Peyer's patch (tissue), 4 donors: ENCODE data around the gene TRAPPC10. TPM values are rescaled to one million over a fixed set of nuclear protein-coding genes. Genes with fewer than 3 reads are reported as not detected.

Source experiments
- DNase-seq, 3 donors: peaks; one replicate each; pipeline ENCODE4 v3.0.0-alpha.2; 2017 to 2019
- H3K27ac ChIP-seq, 4 donors: fragments of 200-600 bp; sonication (generic); one replicate each; pipeline ENCODE4 v1.5.1; 2016 to 2019
- H3K27me3 ChIP-seq, 2 donors: fragments of 200-600 bp; sonication (generic); one replicate each; pipeline ENCODE4 v1.5.1; 2019
- H3K36me3 ChIP-seq, 3 donors: fragments of 200-600 bp; sonication (generic); one replicate each; pipeline ENCODE4 v1.5.1; 2016 to 2019
- H3K4me1 ChIP-seq, 4 donors: fragments of 200-600 bp; sonication (generic); one replicate each; pipeline ENCODE4 v1.5.1; 2016 to 2019
- H3K4me3 ChIP-seq, 4 donors: fragments of 200-600 bp; sonication (generic); 1 replicate in 3 of 4; 2 replicates in 1 of 4; pipeline ENCODE4 v1.5.1; 2016 to 2019; ENCODE audit warnings: mild to moderate bottlenecking in 1 of 4
- H3K9me3 ChIP-seq, 4 donors: fragments of 200-600 bp; sonication (generic); one replicate each; pipeline ENCODE4 v1.5.1; 2016 to 2019; ENCODE audit warnings: mild to moderate bottlenecking in 1 of 4
- POLR2A ChIP-seq, 2 donors: fragments of 450-650 bp; IDR thresholded peaks; one replicate each; pipeline ENCODE4 v1.5.1; 2017; ENCODE audit warnings: antibody characterized with exemption in 2 of 2, mild to moderate bottlenecking in 2 of 2, moderate library complexity in 2 of 2
- total RNA-seq, 4 donors: library from RNA; depleted of rRNA; stranded (reverse); fragments of >200 nt; gene quantifications; one replicate each; pipeline ENCODE4 v1.1.0, GENCODE V29; 2016
- TF ChIP-seq, protein P1 (sequence below), 6 experiments: fragments of 450-650 bp in 4 of 6; fragments of 200-600 bp in 2 of 6; sonication (generic) in 1 of 6; IDR thresholded peaks; one replicate each; pipeline ENCODE4 v1.5.1; 2017 to 2019; ENCODE audit warnings: antibody characterized with exemption in 6 of 6, mild to moderate bottlenecking in 3 of 6, moderate library complexity in 1 of 6

Gene TRAPPC10
- total RNA-seq, 4 donors from 2014 or later: 62.2 to 153 (median 93.0) TPM

DNA sequence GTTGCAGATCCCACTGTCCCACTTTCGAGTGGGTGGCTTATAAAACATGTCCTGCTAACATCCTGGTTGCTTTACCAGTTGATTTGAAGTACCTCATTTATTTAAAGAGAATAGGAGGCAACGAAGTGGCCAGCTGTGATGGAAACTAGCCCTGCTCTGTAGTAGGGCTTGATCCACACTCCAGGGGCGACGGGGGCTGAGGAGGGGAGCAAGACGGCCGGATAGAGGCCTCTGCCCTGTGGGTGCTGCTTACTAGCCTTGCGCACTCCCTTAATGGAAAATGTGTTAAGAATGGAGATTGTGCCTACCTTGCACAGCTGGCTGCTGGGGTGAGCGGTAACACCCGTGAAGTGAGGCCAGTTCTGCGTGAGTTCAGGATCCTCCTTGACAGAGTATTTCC, 54.0 kb downstream of the TRAPPC10 start:
- peaks cover 0 to 81% (median 0%) of the 10 kb centered on the region in 3 donors for H3K36me3 ChIP-seq
- H3K4me3 ChIP-seq: no peak overlapping the region
- no peak for TF ChIP-seq POLR2A (IDR thresholded peaks at IDR 0.05)
- TF ChIP-seq, protein P1, sequence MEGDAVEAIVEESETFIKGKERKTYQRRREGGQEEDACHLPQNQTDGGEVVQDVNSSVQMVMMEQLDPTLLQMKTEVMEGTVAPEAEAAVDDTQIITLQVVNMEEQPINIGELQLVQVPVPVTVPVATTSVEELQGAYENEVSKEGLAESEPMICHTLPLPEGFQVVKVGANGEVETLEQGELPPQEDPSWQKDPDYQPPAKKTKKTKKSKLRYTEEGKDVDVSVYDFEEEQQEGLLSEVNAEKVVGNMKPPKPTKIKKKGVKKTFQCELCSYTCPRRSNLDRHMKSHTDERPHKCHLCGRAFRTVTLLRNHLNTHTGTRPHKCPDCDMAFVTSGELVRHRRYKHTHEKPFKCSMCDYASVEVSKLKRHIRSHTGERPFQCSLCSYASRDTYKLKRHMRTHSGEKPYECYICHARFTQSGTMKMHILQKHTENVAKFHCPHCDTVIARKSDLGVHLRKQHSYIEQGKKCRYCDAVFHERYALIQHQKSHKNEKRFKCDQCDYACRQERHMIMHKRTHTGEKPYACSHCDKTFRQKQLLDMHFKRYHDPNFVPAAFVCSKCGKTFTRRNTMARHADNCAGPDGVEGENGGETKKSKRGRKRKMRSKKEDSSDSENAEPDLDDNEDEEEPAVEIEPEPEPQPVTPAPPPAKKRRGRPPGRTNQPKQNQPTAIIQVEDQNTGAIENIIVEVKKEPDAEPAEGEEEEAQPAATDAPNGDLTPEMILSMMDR (IDR thresholded peaks at IDR 0.05): no peak

DNA sequence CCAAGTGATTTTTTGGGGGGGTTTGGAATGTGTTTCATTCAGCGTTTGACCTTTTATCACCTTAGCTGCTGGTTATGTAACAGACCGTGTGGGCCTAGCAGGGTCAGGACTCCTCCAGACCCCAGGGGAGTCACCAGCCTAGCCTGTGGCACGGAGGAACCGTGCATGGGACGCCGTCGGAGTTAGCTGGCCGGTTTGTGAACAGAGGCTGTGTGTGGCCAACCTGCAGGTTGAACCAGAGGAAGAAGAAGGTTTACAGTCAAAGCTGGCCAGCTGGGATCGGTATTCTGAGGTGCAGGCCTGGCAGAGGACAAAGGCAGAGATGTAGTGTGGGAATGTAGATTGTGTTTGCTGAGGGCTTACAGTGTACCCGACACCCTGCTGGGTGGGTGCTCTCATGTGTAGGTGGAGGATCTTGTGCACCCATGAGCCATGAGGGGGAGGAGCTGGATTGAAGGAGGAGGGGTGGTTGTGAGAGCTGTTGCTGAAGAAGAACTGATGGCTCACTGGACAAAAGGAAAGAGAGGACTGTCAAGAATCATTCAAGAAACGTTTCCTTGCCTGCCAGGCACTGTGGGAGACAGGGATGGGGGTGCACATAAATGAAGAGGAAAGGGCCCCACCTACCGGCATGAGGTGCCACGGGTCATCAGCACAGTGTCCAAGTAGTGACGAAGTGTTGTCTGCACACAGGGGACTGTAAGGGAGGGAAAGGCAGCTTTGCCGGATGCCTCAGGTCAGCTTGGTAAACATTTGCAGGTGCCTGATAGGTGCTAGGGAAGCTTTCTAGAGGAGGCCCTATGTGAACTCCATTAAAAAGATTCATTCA, 55.1 kb downstream of the TRAPPC10 start:
- peaks cover 0 to 5% (median 0%) of the 10 kb centered on the region in 4 donors for H3K4me1 ChIP-seq
- H3K36me3 ChIP-seq: peaks cover 0 to 88% (median 0%) of the 10 kb centered on the region in 3 donors
- H3K27me3 ChIP-seq: no peaks in the 10 kb centered on the region
- no peak overlapping the region for H3K27ac ChIP-seq
- no peak for DNase-seq
- TF ChIP-seq, protein P1 (IDR thresholded peaks at IDR 0.05): no peak
- TF ChIP-seq POLR2A (IDR thresholded peaks at IDR 0.05): no peak
- H3K9me3 ChIP-seq: no peaks in the 10 kb centered on the region
- no peak overlapping the region for H3K4me3 ChIP-seq

More for the DNA sequence above, 54.0 kb downstream of the TRAPPC10 start:
- H3K27ac ChIP-seq: peak overlapping the region; percentile 53 to 66 (median 61)
- H3K27me3 ChIP-seq: no peaks in the 10 kb centered on the region
- H3K4me1 ChIP-seq: peaks cover 0 to 5% (median 0%) of the 10 kb centered on the region in 4 donors
- no peak for DNase-seq
- H3K9me3 ChIP-seq: no peaks in the 10 kb centered on the region

DNA sequence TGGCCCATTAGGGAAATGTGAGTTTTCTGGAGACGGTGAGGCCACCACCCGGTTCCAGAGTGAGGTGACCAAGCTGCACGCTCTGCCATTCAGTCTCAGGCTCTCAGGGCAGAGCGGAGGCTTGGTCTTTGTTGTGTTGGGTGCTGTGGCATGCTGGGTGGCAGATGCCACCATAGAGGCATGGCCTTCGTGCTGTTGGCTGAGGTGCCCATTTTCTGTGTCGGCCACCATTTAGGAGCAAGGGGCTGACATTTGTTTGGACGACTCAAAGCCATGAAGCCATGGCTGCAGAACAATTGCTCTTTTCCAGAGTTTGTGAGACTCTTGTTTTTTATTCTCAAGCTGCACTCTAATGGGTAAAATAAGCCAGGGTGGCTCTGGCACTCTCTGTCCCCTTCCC, 58.3 kb downstream of the TRAPPC10 start:
- no peak overlapping the region for H3K4me3 ChIP-seq
- no peak overlapping the region for H3K27ac ChIP-seq
- H3K27me3 ChIP-seq: no peaks in the 10 kb centered on the region
- H3K9me3 ChIP-seq: no peaks in the 10 kb centered on the region
- peaks cover 0 to 81% (median 0%) of the 10 kb centered on the region in 3 donors for H3K36me3 ChIP-seq
- no peak for DNase-seq
- H3K4me1 ChIP-seq: peaks cover 0 to 5% (median 0%) of the 10 kb centered on the region in 4 donors
- TF ChIP-seq, protein P1 (IDR thresholded peaks at IDR 0.05): no peak
- TF ChIP-seq POLR2A (IDR thresholded peaks at IDR 0.05): no peak

DNA sequence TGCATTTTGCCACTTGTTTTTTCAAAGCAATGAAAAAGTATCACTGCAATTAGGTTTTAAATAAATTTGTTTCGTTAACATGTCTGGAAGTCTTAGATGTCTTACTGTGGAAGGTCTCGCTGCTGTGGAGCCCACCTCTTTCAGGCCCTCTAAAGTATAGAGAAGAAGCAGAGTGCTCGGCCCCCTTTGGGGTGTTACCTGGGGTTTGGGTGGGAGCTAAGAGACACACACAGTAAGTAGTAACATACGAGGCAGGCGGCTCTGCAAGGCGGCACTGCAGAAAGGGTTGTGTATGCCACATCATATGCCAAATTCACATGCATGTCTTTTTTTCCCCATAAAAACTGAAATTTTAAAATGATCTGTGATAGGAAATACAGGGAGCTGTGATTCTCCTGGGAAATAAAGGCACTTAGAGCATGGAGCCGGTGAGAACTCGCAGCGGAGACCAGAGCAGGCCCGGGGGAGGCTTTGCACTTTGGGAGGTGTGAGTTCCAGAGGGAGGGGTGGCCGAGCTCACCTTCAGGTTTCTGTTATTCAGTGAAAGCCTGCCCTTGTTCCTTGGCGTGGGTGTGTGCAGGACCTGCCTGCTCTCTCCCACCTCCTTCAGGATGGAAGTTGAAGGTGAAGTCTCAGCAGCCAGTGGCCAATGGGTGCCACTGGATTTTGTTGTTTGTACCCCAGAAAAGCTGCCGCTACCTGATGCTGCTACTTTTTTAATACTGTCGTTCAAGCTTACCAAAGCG, 59.4 kb downstream of the TRAPPC10 start:
- Histone ChIP-seq H3K27ac (no peak overlapping the region), H3K9me3 (no peaks in the 10 kb centered on the region), H3K4me3 (no peak overlapping the region), H3K4me1 (no peaks in the 10 kb centered on the region), H3K36me3 (peaks cover 0 to 84% (median 0%) of the 10 kb centered on the region in 3 donors), H3K27me3 (no peaks in the 10 kb centered on the region)
- TF ChIP-seq, protein P1 (IDR thresholded peaks at IDR 0.05): no peak
- no peak for TF ChIP-seq POLR2A (IDR thresholded peaks at IDR 0.05)
- DNase-seq: no peak

DNA sequence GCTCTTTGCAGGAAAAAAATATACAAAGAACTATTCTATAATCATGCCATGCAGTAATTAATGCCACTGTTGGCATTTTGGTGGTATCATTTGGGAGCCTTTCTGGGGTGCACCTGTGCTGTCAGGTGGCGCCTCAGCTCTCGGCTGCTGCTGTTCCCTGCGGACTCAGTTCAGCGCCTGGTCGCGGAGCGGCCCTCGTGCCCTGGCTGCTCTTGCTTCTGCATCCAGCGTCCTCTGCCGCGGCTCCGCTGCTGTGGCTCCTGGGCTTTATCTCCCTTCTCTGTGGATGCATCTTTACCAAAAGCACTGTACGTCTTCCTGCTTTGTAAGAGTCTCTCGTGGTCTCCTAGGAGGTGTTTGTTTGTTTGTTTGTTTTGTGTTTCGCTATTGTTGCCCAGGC, 60.0 kb downstream of the TRAPPC10 start:
- DNase-seq: no peak
- H3K36me3 ChIP-seq: peaks cover 0 to 87% (median 0%) of the 10 kb centered on the region in 3 donors
- H3K27ac ChIP-seq: no peak overlapping the region
- H3K27me3 ChIP-seq: no peaks in the 10 kb centered on the region
- H3K9me3 ChIP-seq: no peaks in the 10 kb centered on the region
- H3K4me3 ChIP-seq: no peak overlapping the region
- no peaks in the 10 kb centered on the region for H3K4me1 ChIP-seq
- TF ChIP-seq POLR2A (IDR thresholded peaks at IDR 0.05): no peak
- TF ChIP-seq, protein P1 (IDR thresholded peaks at IDR 0.05): no peak
